HepG2 (cell line): ENCODE data around the gene SIRPA. TPM values are rescaled to one million over a fixed set of nuclear protein-coding genes. Genes with fewer than 3 reads are reported as not detected.
A peak's percentile ranks its signal among the peaks of the same experiment; 100 is the strongest.

ENCODE experiments used
- ATAC-seq: fragments of 200-7000 bp; cut with Tn5 transposase; 3 replicates; pipeline ENCODE4 v1.9.1; 2020; ENCODE audit warnings: mild to moderate bottlenecking, moderate library complexity
- BruUV-seq: library from RNA; stranded (reverse); fragments of 400-500 nt; replicated peaks from 2 replicates; lab custom pipeline; 2021; lab: Mats Ljungman, UMichigan
- CTCF ChIA-PET: fragments of 300-600 bp; formaldehyde crosslinking; extraction: SDS; loops from one replicate; lab custom pipeline; 2021; ENCODE audit warnings: low total read pairs, inconsistent platforms, low intra/inter-chr PET ratio; lab: Yijun Ruan, JAX
- POLR2A ChIA-PET: fragments of 350-600 bp; sonication (Branson Sonifier 250); formaldehyde crosslinking; loops from one replicate; lab custom pipeline; 2020; ENCODE audit warnings: antibody characterized with exemption, inconsistent platforms; lab: Yijun Ruan, JAX
- DNase-seq: peaks from one replicate; pipeline ENCODE4 v3.0.0-alpha.2; 2015; ENCODE audit warnings: low spot score
- FAIRE-seq: peaks from 3 replicates; lab custom pipeline; 2011; peaks lifted over from hg19 to GRCh38; lab: Jason Lieb, UNC
- H2AFZ ChIP-seq: one replicate; pipeline ENCODE4 v1.6.1; 2011; ENCODE audit warnings: low read length, inconsistent platforms
- H3K27ac ChIP-seq: fragments of 300-600 bp; 3 replicates; pipeline ENCODE4 v1.8.0; 2011; ENCODE audit warnings: mixed run types, mild to moderate bottlenecking, mixed read lengths, low read length, inconsistent platforms; ENCODE audit not compliant: insufficient read depth; ENCODE audit errors: extremely low read length
- H3K27me3 ChIP-seq, 2 experiments: fragments of 200-600 bp in 1 of 2; 2 replicates in 1 of 2; 3 replicates in 1 of 2; pipeline versions ENCODE4 v1.6.0 to v1.8.0; 2011; ENCODE audit warnings: low read length in 2 of 2, mild to moderate bottlenecking in 2 of 2, moderate library complexity in 2 of 2, inconsistent platforms in 1 of 2; ENCODE audit not compliant: insufficient read depth in 2 of 2, control insufficient read depth in 1 of 2
- H3K36me3 ChIP-seq, 2 experiments: fragments of 200-600 bp in 1 of 2; replicated peaks in 1 of 2; 2 replicates in 1 of 2; 3 replicates in 1 of 2; pipeline versions ENCODE4 v1.5.1 to v1.8.0; 2011; ENCODE audit warnings: low read length in 2 of 2, inconsistent platforms in 1 of 2; ENCODE audit not compliant: insufficient read depth in 2 of 2, control insufficient read depth in 1 of 2
- H3K4me1 ChIP-seq: 2 replicates; pipeline ENCODE4 v1.5.1; 2012; ENCODE audit warnings: low read length, inconsistent platforms; ENCODE audit not compliant: insufficient read depth
- H3K4me2 ChIP-seq: 2 replicates; pipeline ENCODE4 v1.6.0; 2011; ENCODE audit warnings: low read depth, low read length, inconsistent platforms
- H3K4me3 ChIP-seq, 3 experiments: fragments of 200-600 bp in 1 of 3; sonication (generic), shearing (Covaris generic) in 1 of 3; replicated peaks in 1 of 3; 2 replicates each; pipeline ENCODE4 v1.5.1; 2011 to 2016; ENCODE audit warnings: low read length in 3 of 3, inconsistent platforms in 2 of 3, low read depth in 2 of 3, mild to moderate bottlenecking in 2 of 3, control low read depth in 1 of 3, mixed read lengths in 1 of 3; ENCODE audit not compliant: insufficient read depth in 1 of 3
- H3K79me2 ChIP-seq: one replicate; pipeline ENCODE4 v1.6.1; 2011; ENCODE audit warnings: low read length, inconsistent platforms; ENCODE audit not compliant: insufficient read depth
- H3K9ac ChIP-seq: 2 replicates; pipeline ENCODE4 v1.6.0; 2011; ENCODE audit warnings: mild to moderate bottlenecking, low read depth, low read length, inconsistent platforms; ENCODE audit not compliant: insufficient read depth
- H3K9me3 ChIP-seq: 2 replicates; pipeline ENCODE4 v1.5.1; 2012; ENCODE audit warnings: mild to moderate bottlenecking, low read length
- H4K20me1 ChIP-seq: 2 replicates; pipeline ENCODE4 v1.6.0; 2011; ENCODE audit warnings: inconsistent platforms, mild to moderate bottlenecking, low read length, moderate library complexity; ENCODE audit not compliant: insufficient read depth
- CBX5 ChIP-seq: sonication (generic); formaldehyde crosslinking; IDR thresholded peaks from 2 replicates; pipeline ENCODE4 v1.4.0; 2020; ENCODE audit warnings: missing genetic modification reagents, borderline replicate concordance
- CHCHD3 ChIP-seq: sonication (generic); formaldehyde crosslinking; IDR thresholded peaks from 2 replicates; pipeline ENCODE4 v1.8.0; 2022; ENCODE audit warnings: mild to moderate bottlenecking, missing genetic modification reagents, moderate library complexity
- GATAD1 ChIP-seq: IDR thresholded peaks from 2 replicates; pipeline ENCODE4 v1.6.1; 2016; ENCODE audit warnings: missing genetic modification reagents, missing compliant biosample characterization
- HOXA7 ChIP-seq: sonication (generic); formaldehyde crosslinking; IDR thresholded peaks from 2 replicates; pipeline ENCODE4 v1.8.1; 2022; ENCODE audit warnings: mild to moderate bottlenecking, missing genetic modification reagents, moderate library complexity
- KMT2A ChIP-seq: sonication (generic); formaldehyde crosslinking; IDR thresholded peaks from 2 replicates; pipeline ENCODE4 v1.4.0; 2020; ENCODE audit warnings: missing genetic modification reagents
- NONO ChIP-seq, 2 experiments: fragments of 450-650 bp in 1 of 2; sonication (generic) in 1 of 2; formaldehyde crosslinking in 1 of 2; IDR thresholded peaks in 1 of 2; conservative IDR thresholded peaks in 1 of 2; 2 replicates each; pipeline versions ENCODE4 v1.6.1 to v1.8.0; 2017 to 2022; ENCODE audit warnings: mild to moderate bottlenecking in 1 of 2, missing genetic modification reagents in 1 of 2, moderate library complexity in 1 of 2
- PCBP1 ChIP-seq: fragments of 200-400 bp; formaldehyde crosslinking; IDR thresholded peaks from 2 replicates; pipeline ENCODE4 v1.6.1; 2017; ENCODE audit warnings: mild to moderate bottlenecking, low read depth, low read length, borderline replicate concordance
- ZBTB2 ChIP-seq: sonication (generic); formaldehyde crosslinking; IDR thresholded peaks from 2 replicates; pipeline ENCODE4 v1.8.0; 2022; ENCODE audit warnings: low read depth, missing genetic modification reagents
- ZFP37 ChIP-seq: sonication (generic); formaldehyde crosslinking; IDR thresholded peaks from 2 replicates; pipeline ENCODE4 v1.4.0; 2020; ENCODE audit warnings: missing genetic modification reagents, borderline replicate concordance
- ZNF282 ChIP-seq: fragments of 450-650 bp; IDR thresholded peaks from 2 replicates; pipeline ENCODE4 v1.6.1; 2018; ENCODE audit not compliant: partially characterized antibody
- ZNF350 ChIP-seq: sonication (generic); formaldehyde crosslinking; IDR thresholded peaks from 2 replicates; pipeline ENCODE4 v1.4.0; 2020; ENCODE audit warnings: mild to moderate bottlenecking, low read depth, missing genetic modification reagents, borderline replicate concordance
- ZNF543 ChIP-seq: sonication (generic); formaldehyde crosslinking; IDR thresholded peaks from 2 replicates; pipeline ENCODE4 v1.4.0; 2020; ENCODE audit warnings: mild to moderate bottlenecking, missing genetic modification reagents
- ZNF687 ChIP-seq: sonication (generic); formaldehyde crosslinking; IDR thresholded peaks from 2 replicates; pipeline ENCODE4 v1.5.1; 2020; ENCODE audit warnings: mild to moderate bottlenecking, missing genetic modification reagents, moderate library complexity
- ZNF703 ChIP-seq: sonication (generic); formaldehyde crosslinking; IDR thresholded peaks from 2 replicates; pipeline ENCODE4 v1.5.1; 2020; ENCODE audit warnings: missing genetic modification reagents, mild to moderate bottlenecking, moderate library complexity, borderline replicate concordance
- ZNF878 ChIP-seq: sonication (generic); formaldehyde crosslinking; IDR thresholded peaks from 2 replicates; pipeline ENCODE4 v1.8.1; 2023; ENCODE audit warnings: mild to moderate bottlenecking, missing genetic modification reagents, moderate library complexity
- WGBS: methylation state at CpG from one replicate; pipeline ENCODE4 v1.1.6; 2017; ENCODE audit warnings: low lambda C conversion rate; 5-methylcytosine and 5-hydroxymethylcytosine counted together
- in situ Hi-C: cut with HindIII; loops from 2 replicates; pipeline ENCODE4 v1.10.0; 2017; ENCODE audit warnings: low pct_unique_long_range_greater_than_20kb; ENCODE audit not compliant: extremely low pct_ligation_motif_present
- intact Hi-C: fragments of 100-400 bp; cut with micrococcal nuclease; formaldehyde crosslinking; loops from one replicate; pipeline ENCODE4 v1.10.0; 2022; ENCODE audit not compliant: unreplicated experiment
- polyA plus RNA-seq, 8 experiments: library from polyadenylated mRNA; depleted of rRNA in 3 of 8; stranded (reverse) in 7 of 8; unstranded in 1 of 8; fragments of >200 nt; fragmentation: Illumina TruSeq in 4 of 8; extraction: Trizol in 4 of 8; gene quantifications; 2 replicates each; pipeline versions ENCODE4 v1.2.1 to v1.2.3, GENCODE V29; 2011 to 2016; ENCODE audit warnings: low read depth in 4 of 8, missing spikeins in 1 of 8, mixed read lengths in 1 of 8; ENCODE audit not compliant: insufficient read depth in 1 of 8
- total RNA-seq, 5 experiments: library from RNA; depleted of rRNA; stranded (reverse); fragments of >200 nt; fragmentation: Illumina TruSeq; extraction: Trizol; gene quantifications; 2 replicates each; pipeline ENCODE4 v1.2.3, GENCODE V29; 2016; ENCODE audit warnings: low read depth in 1 of 5
- TF ChIP-seq, protein P1 (sequence below): sonication (generic); formaldehyde crosslinking; IDR thresholded peaks from 2 replicates; pipeline ENCODE4 v1.8.0; 2022; ENCODE audit warnings: missing genetic modification reagents, mild to moderate bottlenecking, inconsistent platforms, borderline replicate concordance
- TF ChIP-seq, protein P2 (sequence below): fragments of 450-650 bp; IDR thresholded peaks from 2 replicates; pipeline ENCODE4 v1.6.1; 2016

SIRPA gene
- total and polyA plus RNA-seq, 2 of the 13 experiments (the other 11 are each of a cell fraction or from before 2014, with no cell fraction given): 7.2 to 17.6 TPM

GRCh38 chr20:1908191-1908590 is 13.0 kb downstream of the SIRPA start:
- ChIA-PET CTCF (no interaction called here), POLR2A (no interaction called here)
- 77% methylated on average over 9 of the region's 9 CpGs for WGBS
- no peak for DNase-seq
- H3K9me3 ChIP-seq: no peaks in the 10 kb centered on the region
- in situ Hi-C loops: no loop called here
- H4K20me1 ChIP-seq: no peaks in the 10 kb centered on the region
- H3K4me1 ChIP-seq: peaks cover 8% of the 10 kb centered on the region; the same call in 1 of the 2 replicates
- no peaks in the 10 kb centered on the region for H3K27me3 ChIP-seq
- no peak for FAIRE-seq
- BruUV-seq: no TSS peak
- no peaks in the 10 kb centered on the region for H3K79me2 ChIP-seq
- no peaks in the 10 kb centered on the region for H3K36me3 ChIP-seq
- no peak overlapping the region for H3K4me3 ChIP-seq
- H2AFZ ChIP-seq: no peak overlapping the region
- no peak overlapping the region for H3K27ac ChIP-seq
- ATAC-seq: no peak
- intact Hi-C loops: no loop called here
- H3K9ac ChIP-seq: no peak overlapping the region
- no peak overlapping the region for H3K4me2 ChIP-seq
- TF ChIP-seq ZNF543 (CRISPR knock-in tag): no peak
- TF ChIP-seq PCBP1: no peak
- no peak for TF ChIP-seq ZNF687
- TF ChIP-seq HOXA7 (CRISPR knock-in tag): 0 out of 2 replicates have a peak, but pooled peaks have one; percentile 39
- peak; percentile 9 for TF ChIP-seq ZNF282
- TF ChIP-seq ZFP37 (CRISPR knock-in tag): no peak
- TF ChIP-seq NONO (IDR thresholded peaks at IDR 0.05): 0 out of 2 replicates have a peak, but pooled peaks have one; percentile 46
- no peak for TF ChIP-seq NONO (CRISPR knock-in tag; conservative IDR thresholded peaks at IDR 0.05)
- no peak for TF ChIP-seq GATAD1
- TF ChIP-seq, protein P1, sequence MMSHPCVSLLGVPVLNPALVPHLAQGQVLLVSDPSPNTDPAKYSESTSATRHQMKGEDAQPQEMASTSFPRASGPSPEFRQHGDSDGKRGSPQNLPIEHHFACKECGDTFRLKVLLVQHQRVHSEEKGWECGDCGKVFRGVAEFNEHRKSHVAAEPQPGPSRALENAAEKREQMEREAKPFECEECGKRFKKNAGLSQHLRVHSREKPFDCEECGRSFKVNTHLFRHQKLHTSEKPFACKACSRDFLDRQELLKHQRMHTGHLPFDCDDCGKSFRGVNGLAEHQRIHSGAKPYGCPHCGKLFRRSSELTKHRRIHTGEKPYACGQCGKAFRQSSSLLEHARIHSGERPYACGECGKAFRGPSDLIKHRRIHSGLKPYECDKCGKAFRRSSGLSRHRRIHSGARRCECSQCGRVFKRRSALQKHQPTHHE: no peak
- TF ChIP-seq CHCHD3 (CRISPR knock-in tag): no peak
- no peak for TF ChIP-seq ZBTB2
- TF ChIP-seq, protein P2, sequence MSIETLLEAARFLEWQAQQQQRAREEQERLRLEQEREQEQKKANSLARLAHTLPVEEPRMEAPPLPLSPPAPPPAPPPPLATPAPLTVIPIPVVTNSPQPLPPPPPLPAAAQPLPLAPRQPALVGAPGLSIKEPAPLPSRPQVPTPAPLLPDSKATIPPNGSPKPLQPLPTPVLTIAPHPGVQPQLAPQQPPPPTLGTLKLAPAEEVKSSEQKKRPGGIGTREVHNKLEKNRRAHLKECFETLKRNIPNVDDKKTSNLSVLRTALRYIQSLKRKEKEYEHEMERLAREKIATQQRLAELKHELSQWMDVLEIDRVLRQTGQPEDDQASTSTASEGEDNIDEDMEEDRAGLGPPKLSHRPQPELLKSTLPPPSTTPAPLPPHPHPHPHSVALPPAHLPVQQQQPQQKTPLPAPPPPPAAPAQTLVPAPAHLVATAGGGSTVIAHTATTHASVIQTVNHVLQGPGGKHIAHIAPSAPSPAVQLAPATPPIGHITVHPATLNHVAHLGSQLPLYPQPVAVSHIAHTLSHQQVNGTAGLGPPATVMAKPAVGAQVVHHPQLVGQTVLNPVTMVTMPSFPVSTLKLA: peak; percentile 52; the same call in 1 of the 2 replicates
- TF ChIP-seq ZNF350 (CRISPR knock-in tag): no peak
- TF ChIP-seq CBX5 (CRISPR knock-in tag): no peak
- TF ChIP-seq ZNF703 (CRISPR knock-in tag): no peak
- TF ChIP-seq KMT2A: no peak
- TF ChIP-seq ZNF878: no peak
